T-cell (primary cell): Measurements from ENCODE around the gene GPR137. TPM values are rescaled to one million over a fixed set of nuclear protein-coding genes. Genes with fewer than 3 reads are reported as not detected.

Experiments
- ATAC-seq, 4 experiments: fragments of 200-7000 bp in 3 of 4; fragments of 150-1000 bp in 1 of 4; cut with Tn5 transposase; replicated peaks in 1 of 4; 1 replicate in 3 of 4; 2 replicates in 1 of 4; pipeline ENCODE4 v1.10.0; 2021; ENCODE audit warnings: moderate library complexity in 3 of 4, mild to moderate bottlenecking in 2 of 4, moderate number of reproducible peaks in 1 of 4
- CTCF ChIA-PET, 2 donors: fragments of 300-600 bp; sonication (Branson Sonifier 250); formaldehyde crosslinking; loops; one replicate each; lab custom pipeline; 2022; ENCODE audit warnings: antibody characterized with exemption in 2 of 2; lab: Charles Lee
- POLR2A ChIA-PET, 2 donors: fragments of 300-600 bp; sonication (Branson Sonifier 250); formaldehyde crosslinking; loops; one replicate each; lab custom pipeline; 2022; ENCODE audit warnings: antibody characterized with exemption in 2 of 2; lab: Charles Lee
- DNase-seq, 35 experiments: peaks; one replicate each; pipeline versions ENCODE4 v3.0.0 to v3.0.0-alpha.2; 2013 to 2023
- H3K27ac ChIP-seq: one replicate; pipeline ENCODE4 v1.5.1; 2013; ENCODE audit warnings: low read length
- H3K27me3 ChIP-seq, 2 experiments: replicated peaks in 1 of 2; 1 replicate in 1 of 2; 2 replicates in 1 of 2; pipeline versions ENCODE4 v1.6.1 to v1.7.0; 2013; ENCODE audit warnings: low read length in 1 of 2, mixed read lengths in 1 of 2; ENCODE audit not compliant: control insufficient read depth in 2 of 2, insufficient read depth in 2 of 2; ENCODE audit errors: extremely low read depth in 1 of 2
- H3K36me3 ChIP-seq, 2 donors: 1 replicate in 1 of 2; 2 replicates in 1 of 2; pipeline versions ENCODE4 v1.6.1 to v1.7.0; 2013; ENCODE audit warnings: low read length in 1 of 2; ENCODE audit not compliant: control insufficient read depth in 2 of 2, insufficient read depth in 1 of 2; ENCODE audit errors: extremely low read depth in 1 of 2
- H3K4me1 ChIP-seq, 2 experiments: 1 replicate in 1 of 2; 2 replicates in 1 of 2; pipeline versions ENCODE4 v1.6.1 to v1.7.0; 2013; ENCODE audit warnings: low read length in 2 of 2, mixed read lengths in 1 of 2; ENCODE audit not compliant: insufficient read depth in 2 of 2, control insufficient read depth in 1 of 2; ENCODE audit errors: extremely low read depth in 1 of 2
- H3K4me3 ChIP-seq, 2 donors: 1 replicate in 1 of 2; 2 replicates in 1 of 2; pipeline versions ENCODE4 v1.5.1 to v1.7.0; 2013; ENCODE audit warnings: mild to moderate bottlenecking in 2 of 2, low read length in 1 of 2, moderate library complexity in 1 of 2; ENCODE audit not compliant: control insufficient read depth in 1 of 2; ENCODE audit errors: extremely low read depth in 1 of 2
- H3K9me3 ChIP-seq: 2 replicates; pipeline ENCODE4 v1.7.0; 2013
- H3K27ac Mint-ChIP-seq, 2 donors: one replicate each; pipeline ENCODE4 v1.8.0; 2020 to 2021; ENCODE audit warnings: mild to moderate bottlenecking in 2 of 2, mixed read lengths in 2 of 2
- H3K27me3 Mint-ChIP-seq, 2 donors: one replicate each; pipeline ENCODE4 v1.8.0; 2021 to 2022; ENCODE audit warnings: mixed read lengths in 2 of 2
- H3K36me3 Mint-ChIP-seq: one replicate; pipeline ENCODE4 v1.8.0; 2021; ENCODE audit warnings: mixed read lengths
- H3K4me1 Mint-ChIP-seq, 3 donors: one replicate each; pipeline ENCODE4 v1.8.0; 2020 to 2022; ENCODE audit warnings: mixed read lengths in 3 of 3, mild to moderate bottlenecking in 1 of 3
- H3K4me3 Mint-ChIP-seq, 3 donors: one replicate each; pipeline ENCODE4 v1.8.0; 2020 to 2022; ENCODE audit warnings: mild to moderate bottlenecking in 3 of 3, mixed read lengths in 3 of 3, moderate library complexity in 3 of 3
- H3K9me3 Mint-ChIP-seq, 3 donors: one replicate each; pipeline ENCODE4 v1.8.0; 2020 to 2022; ENCODE audit warnings: mixed read lengths in 3 of 3
- WGBS: methylation state at CpG from one replicate; pipeline ENCODE4 v1.1.5; 2013; ENCODE audit warnings: missing lambda C conversion rate; ENCODE audit not compliant: insufficient coverage; 5-methylcytosine and 5-hydroxymethylcytosine counted together
- total RNA-seq, 35 experiments: library from RNA in 6 of 35; stranded (reverse) in 6 of 35; fragments of 120-200 nt in 1 of 35; gene quantifications; one replicate each; pipeline versions ENCODE4 v1.2.1 to v1.2.4 and lab custom pipeline; 2013 to 2026

GPR137 gene
- total RNA-seq, 5 donors from 2014 or later (not counting 1 experiment from before 2014, with no cell fraction given): 31.0 to 39.8 (median 34.2) TPM

GRCh38 chr11:64269540-64270220, 16.0 kb upstream of the GPR137 start:
- ChIA-PET CTCF (interaction anchor here (0.5 to 2.5 kb wide), 8 partner anchors 15 to 519 kb away, joined by 3 to 7 read pairs (median 3); partner anchors contain the start of genes BAD (in 1 of the 2) and GPR137 (in 1 of the 2)), POLR2A (interaction anchor here in 1 of 2 donors (1.1 to 1.7 kb wide), 3 partner anchors 15 to 84 kb away, joined by 3 to 5 read pairs (median 4); partner anchors contain the start of genes PRDX5, STIP1 and TRMT112)
- H3K9me3 ChIP-seq: no peaks in the 10 kb centered on the region
- ATAC-seq: peak; percentile 73 to 80 (median 79)
- Mint-ChIP-seq H3K4me3 (peak overlapping the region; percentile 92 to 95 (median 93)), H3K27me3 (no peaks in the 10 kb centered on the region), H3K4me1 (peaks cover 22 to 31% (median 23%) of the 10 kb centered on the region in 3 donors), H3K36me3 (no peaks in the 10 kb centered on the region), H3K9me3 (no peaks in the 10 kb centered on the region), H3K27ac (peak overlapping the region; percentile 95 to 97)
- under 1% methylated on average over 58 of the region's 58 CpGs for WGBS
- H3K4me1 ChIP-seq: peaks cover 5 to 41% of the 10 kb centered on the region in 2 experiments
- DNase-seq: peak; percentile 95 to 99 (median 97)
- no peaks in the 10 kb centered on the region for H3K27me3 ChIP-seq
- peaks cover 0 to 4% of the 10 kb centered on the region in 2 donors for H3K36me3 ChIP-seq
- H3K27ac ChIP-seq: peak overlapping the region; percentile 95
- peak overlapping the region; percentile 88 to 90 for H3K4me3 ChIP-seq

- Histone ChIP-seq H3K4me3 (no peak overlapping the region), H3K4me1 (peaks cover 0 to 19% of the 10 kb centered on the region in 2 experiments), H3K27ac (no peak overlapping the region), H3K9me3 (no peaks in the 10 kb centered on the region), H3K27me3 (no peaks in the 10 kb centered on the region), H3K36me3 (peaks cover 6 to 18% of the 10 kb centered on the region in 2 donors)
- no peak for DNase-seq
- ATAC-seq: no peak
- WGBS: 99% methylated on average over 10 of the region's 15 CpGs
- CTCF ChIA-PET: no interaction called here
- H3K4me1 Mint-ChIP-seq: peaks cover 5 to 9% (median 7%) of the 10 kb centered on the region in 3 donors
- H3K36me3 Mint-ChIP-seq: peaks cover 6% of the 10 kb centered on the region
- no peak overlapping the region for H3K27ac Mint-ChIP-seq
- H3K9me3 Mint-ChIP-seq: no peaks in the 10 kb centered on the region
- no peak overlapping the region for H3K4me3 Mint-ChIP-seq
- no peaks in the 10 kb centered on the region for H3K27me3 Mint-ChIP-seq
- POLR2A ChIA-PET: interaction anchor here in 1 of 2 donors (0.7 kb wide), 1 partner anchor 9 kb away, joined by 6 read pairs; the partner anchor contains the start of gene BAD
Measured at GRCh38 chr11:64275031-64275800, 10.4 kb upstream of the GPR137 start.

GRCh38 chr11:64275841-64276240, 9.8 kb upstream of the GPR137 start:
- Mint-ChIP-seq H3K4me3 (no peak overlapping the region), H3K27ac (no peak overlapping the region), H3K36me3 (peaks cover 6% of the 10 kb centered on the region), H3K4me1 (peaks cover 4 to 6% (median 5%) of the 10 kb centered on the region in 3 donors), H3K27me3 (no peaks in the 10 kb centered on the region), H3K9me3 (no peaks in the 10 kb centered on the region)
- DNase-seq: no peak
- Histone ChIP-seq H3K4me1 (peaks cover 0 to 13% of the 10 kb centered on the region in 2 experiments), H3K27me3 (no peaks in the 10 kb centered on the region), H3K4me3 (no peak overlapping the region), H3K27ac (no peak overlapping the region), H3K9me3 (no peaks in the 10 kb centered on the region), H3K36me3 (peaks cover 6 to 18% of the 10 kb centered on the region in 2 donors)
- ChIA-PET POLR2A (no interaction called here), CTCF (no interaction called here)
- no peak for ATAC-seq
- no CpG with 5 or more reads among the region's 2 CpGs for WGBS

- DNase-seq (no peak), ATAC-seq (no peak)
- POLR2A ChIA-PET: no interaction called here
- no peaks in the 10 kb centered on the region for H3K27me3 ChIP-seq
- Mint-ChIP-seq H3K4me3 (no peak overlapping the region), H3K9me3 (no peaks in the 10 kb centered on the region), H3K4me1 (peaks cover 2 to 8% (median 6%) of the 10 kb centered on the region in 3 donors), H3K27ac (no peak overlapping the region), H3K36me3 (peaks cover 11% of the 10 kb centered on the region), H3K27me3 (no peaks in the 10 kb centered on the region)
- WGBS: 95% methylated on average over 16 of the region's 17 CpGs
- no peaks in the 10 kb centered on the region for H3K9me3 ChIP-seq
- H3K27ac ChIP-seq: no peak overlapping the region
- peaks cover 6 to 18% of the 10 kb centered on the region in 2 donors for H3K36me3 ChIP-seq
- CTCF ChIA-PET: interaction anchor here in 1 of 2 donors (0.6 kb wide), 1 partner anchor 129 kb away, joined by 3 read pairs; no protein-coding TSS in a partner anchor
- no peak overlapping the region for H3K4me3 ChIP-seq
- peaks cover 0 to 7% of the 10 kb centered on the region in 2 experiments for H3K4me1 ChIP-seq
Measured at GRCh38 chr11:64276653-64277431, 8.8 kb upstream of the GPR137 start.

- no peak for ATAC-seq
- WGBS: 87% methylated on average over 4 of the region's 8 CpGs
- POLR2A ChIA-PET: no interaction called here
- peaks cover 2 to 25% of the 10 kb centered on the region in 2 donors for H3K36me3 ChIP-seq
- H3K36me3 Mint-ChIP-seq: peaks cover 11% of the 10 kb centered on the region
- H3K4me1 ChIP-seq: peaks cover 0 to 12% of the 10 kb centered on the region in 2 experiments
- DNase-seq: no peak
- no peaks in the 10 kb centered on the region for H3K9me3 Mint-ChIP-seq
- H3K4me3 ChIP-seq: no peak overlapping the region
- no peaks in the 10 kb centered on the region for H3K9me3 ChIP-seq
- H3K27ac Mint-ChIP-seq: no peak overlapping the region
- no peaks in the 10 kb centered on the region for H3K27me3 ChIP-seq
- H3K27me3 Mint-ChIP-seq: no peaks in the 10 kb centered on the region
- H3K4me1 Mint-ChIP-seq: peaks cover 10 to 14% (median 13%) of the 10 kb centered on the region in 3 donors
- no peak overlapping the region for H3K27ac ChIP-seq
- H3K4me3 Mint-ChIP-seq: no peak overlapping the region
- CTCF ChIA-PET: interaction anchor here (0.7 to 0.9 kb wide), 2 partner anchors 69 to 93 kb away, joined by 4 read pairs; partner anchors contain the start of gene STIP1 (in 1 of the 2)
Measured at GRCh38 chr11:64278576-64279190, 7.0 kb upstream of the GPR137 start.
